HG03196 (cell line): ENCODE measurements around the gene SNAP25.

Experiments
- ATAC-seq: cut with Tn5 transposase; IDR thresholded peaks from one replicate; pipeline ENCODE4 v1.9.1; 2021; ENCODE audit not compliant: unreplicated experiment

Gene SNAP25

GRCh38 chr20:10328897-10329255, 110.2 kb downstream of the SNAP25 start:
- ATAC-seq: no peak

GRCh38 chr20:10329387-10330005, 110.9 kb downstream of the SNAP25 start:
- no peak for ATAC-seq

DNA sequence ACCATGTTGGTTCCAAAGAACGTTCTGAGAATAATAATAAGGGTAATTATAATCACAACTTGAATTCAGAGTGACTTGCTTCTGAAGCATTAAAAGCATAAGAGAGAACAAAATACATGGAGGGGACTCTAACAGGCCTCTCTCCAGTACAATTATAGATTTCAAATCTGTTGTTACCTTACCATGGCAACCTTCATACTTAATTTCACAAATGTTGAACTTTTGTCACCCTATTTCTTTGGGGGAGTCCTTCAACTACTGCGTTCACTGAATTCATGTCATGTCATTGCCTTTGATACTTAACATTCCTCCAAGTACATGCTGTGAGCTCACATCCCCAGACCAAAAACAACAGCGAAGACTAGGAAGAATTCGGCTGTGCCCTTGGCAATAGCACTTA, 111.4 kb downstream of the SNAP25 start:
- ATAC-seq: no peak

DNA sequence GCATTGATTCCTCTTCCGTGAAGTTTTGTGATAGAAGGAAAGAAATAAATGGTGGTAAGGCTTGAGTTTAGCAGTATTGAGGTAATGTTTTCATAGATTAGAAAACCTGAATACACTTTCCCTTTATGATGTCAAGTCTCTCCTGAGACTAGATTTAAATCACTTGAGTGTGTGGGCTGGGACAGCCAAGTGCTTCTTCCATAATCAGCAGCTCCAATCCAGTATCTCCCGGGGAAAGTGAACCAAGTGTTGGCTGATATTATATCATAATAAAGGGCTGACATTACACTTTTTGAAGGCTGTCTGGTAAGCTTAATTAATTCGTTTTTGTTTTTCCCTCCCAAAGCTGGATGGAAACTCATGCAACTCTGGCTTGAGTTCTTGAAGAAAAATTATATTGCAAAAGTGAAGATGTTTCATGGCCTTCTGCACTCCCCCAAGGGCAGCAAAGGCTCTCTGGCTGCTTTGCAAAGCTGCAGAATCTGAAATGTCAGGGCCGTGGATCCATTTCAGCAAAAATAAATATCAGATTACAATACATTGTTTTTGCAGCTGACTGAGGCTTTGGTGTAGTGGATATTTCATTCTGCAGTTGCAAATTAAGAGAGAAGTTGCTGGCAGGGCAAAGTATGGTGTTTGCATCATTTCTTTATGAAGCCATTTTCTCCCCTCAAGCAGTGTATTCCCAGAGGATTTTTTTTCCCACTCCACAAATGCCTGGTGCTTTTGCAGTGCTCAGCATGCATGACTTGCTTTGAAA, 114.2 kb downstream of the SNAP25 start:
- no peak for ATAC-seq

DNA sequence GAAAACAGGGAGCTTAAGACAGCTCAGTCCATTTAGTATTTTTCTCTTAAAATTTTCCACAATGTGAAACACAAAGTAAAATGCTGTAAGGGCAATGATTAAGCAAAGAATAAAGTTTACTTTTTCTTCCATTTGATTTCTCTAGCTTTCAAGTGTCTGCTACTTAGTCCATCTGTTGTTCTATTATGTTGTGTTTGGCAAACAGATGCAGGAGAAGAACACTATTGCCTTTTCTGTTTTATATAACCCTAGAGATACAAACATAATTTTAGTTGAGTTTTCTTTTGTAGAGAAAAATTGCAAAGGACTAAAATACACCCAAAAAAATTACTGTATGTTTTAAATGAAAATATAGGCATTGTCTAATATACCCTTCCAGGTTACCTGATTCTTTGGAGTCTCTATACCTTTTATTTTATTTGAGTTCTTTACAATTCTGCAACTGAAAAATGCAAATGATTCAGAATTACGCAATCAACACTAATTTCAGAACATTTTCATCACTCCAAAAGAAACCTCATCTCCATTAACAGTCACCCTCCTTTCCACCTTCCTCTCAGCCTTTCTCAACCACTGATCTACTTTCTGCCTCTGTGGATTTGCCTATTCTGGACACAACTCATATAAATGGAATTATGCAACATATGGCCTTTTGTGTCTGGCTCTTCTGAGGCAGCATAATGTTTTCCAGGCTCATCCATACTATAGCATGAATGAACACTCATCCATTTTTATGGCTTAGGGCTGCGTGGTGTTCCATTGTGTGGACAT, 118.5 kb downstream of the SNAP25 start:
- ATAC-seq: no peak

DNA sequence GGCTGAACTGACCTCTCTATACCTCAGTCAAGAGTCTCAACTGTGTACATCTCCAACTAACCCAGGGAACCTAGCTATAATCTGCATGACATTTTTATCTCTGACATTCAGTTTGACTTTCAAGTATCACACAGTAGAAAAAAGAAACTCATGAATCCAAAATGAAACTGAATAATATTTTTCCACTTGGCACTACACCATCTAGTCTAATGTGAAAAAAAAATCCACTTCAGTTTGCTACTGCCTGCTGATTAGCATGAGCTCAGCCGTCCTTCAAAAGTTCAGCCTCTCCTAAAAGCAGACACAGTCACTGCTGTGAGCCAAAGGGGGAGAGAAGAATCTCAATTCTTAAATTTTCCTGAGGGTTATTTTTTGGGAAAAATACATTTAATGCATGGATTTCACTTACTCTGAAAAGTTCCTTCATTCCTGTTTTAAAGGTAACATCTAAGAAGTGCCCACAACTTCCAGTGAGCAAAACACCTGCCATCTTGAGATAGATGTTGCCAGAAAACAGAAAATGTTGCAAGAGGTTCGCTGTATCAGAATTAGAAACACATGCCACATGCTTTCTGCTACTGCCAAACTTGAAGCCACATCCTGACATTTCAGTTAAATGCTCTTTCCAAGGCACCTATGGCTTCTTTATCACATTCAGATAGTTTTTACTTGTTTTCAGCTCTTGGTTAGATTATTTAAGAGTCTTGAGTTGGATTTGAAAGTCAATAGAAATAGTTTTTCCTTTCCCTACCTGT, 120.0 kb downstream of the SNAP25 start:
- ATAC-seq: no peak

DNA sequence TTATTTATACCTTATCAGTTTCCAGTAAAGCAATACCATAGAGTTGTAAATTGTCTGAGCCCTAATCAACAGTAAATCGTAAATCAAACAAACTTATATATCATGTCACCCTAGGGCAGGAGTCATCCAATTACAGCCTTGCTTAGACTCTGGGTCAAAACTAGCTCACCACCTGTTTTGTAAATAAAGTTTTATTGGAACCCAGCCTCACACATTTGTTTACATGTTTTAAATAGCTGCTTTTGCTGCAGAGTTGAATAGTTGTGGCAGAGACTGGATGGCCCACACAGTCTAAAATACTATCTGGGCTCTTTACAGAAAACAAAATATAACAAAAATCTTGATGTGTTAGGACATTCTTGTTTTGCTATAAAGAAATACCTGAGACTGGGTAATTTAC, 121.0 kb downstream of the SNAP25 start:
- no peak for ATAC-seq

DNA sequence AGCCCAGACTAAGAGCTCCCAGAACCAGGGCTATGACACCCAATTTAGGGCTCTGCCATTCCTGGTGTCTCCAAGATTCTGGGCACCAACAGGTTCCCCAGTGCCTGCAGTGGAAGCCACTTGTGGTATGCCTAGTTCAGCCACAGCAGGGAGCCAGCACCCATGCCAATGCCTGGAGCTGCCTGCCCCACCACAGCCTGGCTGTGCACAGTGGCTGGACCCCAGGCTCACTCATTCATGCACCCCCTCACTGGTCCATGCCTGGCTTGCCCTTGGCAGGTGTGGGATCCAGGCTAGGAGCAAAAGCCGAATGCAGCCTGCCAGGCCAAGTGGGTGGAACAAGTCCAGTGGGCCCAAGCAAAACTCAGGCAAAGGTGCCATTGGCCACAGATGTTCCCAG, 123.5 kb downstream of the SNAP25 start:
- ATAC-seq: no peak

GRCh38 chr20:10344953-10345352, 126.3 kb downstream of the SNAP25 start:
- ATAC-seq: no peak

GRCh38 chr20:10347086-10347880, 128.7 kb downstream of the SNAP25 start:
- no peak for ATAC-seq

DNA sequence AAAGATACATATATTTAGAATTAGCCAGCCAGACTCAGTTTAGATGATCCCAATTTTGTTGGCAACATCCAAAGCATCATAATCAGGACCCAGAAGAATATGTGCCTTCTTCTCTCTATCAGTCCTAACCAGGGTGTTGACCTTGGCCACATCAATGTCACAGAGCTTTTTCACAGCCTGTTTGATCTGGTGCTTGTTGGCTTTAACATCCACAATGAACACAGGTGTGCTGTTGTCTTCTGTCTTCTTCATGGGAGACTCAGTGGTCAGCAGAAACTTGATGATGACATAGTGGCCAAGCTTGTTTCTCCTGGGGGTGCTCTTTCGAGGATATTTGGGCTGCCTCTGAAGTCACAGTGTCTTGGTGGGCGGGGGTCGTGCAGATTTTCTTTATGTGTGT, 130.5 kb downstream of the SNAP25 start:
- ATAC-seq: no peak

DNA sequence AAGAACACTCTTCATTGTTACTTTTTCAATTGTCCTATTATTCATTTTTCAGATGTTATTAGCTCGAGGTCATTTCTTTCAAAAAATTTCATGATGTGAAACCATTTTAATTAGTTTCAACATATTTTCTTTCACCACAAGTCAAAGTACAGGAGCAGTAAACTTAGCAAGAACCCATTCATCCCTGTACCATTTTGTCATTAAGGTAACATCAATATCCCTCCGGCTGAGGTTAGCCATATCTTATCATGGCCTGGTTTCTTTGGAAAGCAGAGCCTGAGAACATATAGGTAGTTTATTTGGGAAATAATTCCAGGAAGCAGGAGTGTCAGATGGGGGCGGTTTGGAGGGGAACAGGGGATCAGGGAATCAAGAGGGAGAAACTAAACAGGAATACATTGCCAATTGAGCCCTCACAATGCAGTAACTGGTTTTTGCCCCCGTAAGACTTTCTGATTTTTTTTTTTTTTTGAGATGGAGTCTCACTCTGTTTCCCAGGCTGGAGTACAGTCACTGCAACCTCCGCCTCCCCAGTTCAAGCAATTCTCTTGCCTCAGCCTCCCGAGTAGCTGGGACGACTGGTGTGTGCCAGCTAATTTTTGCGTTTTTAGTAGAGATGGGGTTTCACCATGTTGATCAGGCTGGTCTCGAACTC, 131.7 kb downstream of the SNAP25 start:
- ATAC-seq: no peak

DNA sequence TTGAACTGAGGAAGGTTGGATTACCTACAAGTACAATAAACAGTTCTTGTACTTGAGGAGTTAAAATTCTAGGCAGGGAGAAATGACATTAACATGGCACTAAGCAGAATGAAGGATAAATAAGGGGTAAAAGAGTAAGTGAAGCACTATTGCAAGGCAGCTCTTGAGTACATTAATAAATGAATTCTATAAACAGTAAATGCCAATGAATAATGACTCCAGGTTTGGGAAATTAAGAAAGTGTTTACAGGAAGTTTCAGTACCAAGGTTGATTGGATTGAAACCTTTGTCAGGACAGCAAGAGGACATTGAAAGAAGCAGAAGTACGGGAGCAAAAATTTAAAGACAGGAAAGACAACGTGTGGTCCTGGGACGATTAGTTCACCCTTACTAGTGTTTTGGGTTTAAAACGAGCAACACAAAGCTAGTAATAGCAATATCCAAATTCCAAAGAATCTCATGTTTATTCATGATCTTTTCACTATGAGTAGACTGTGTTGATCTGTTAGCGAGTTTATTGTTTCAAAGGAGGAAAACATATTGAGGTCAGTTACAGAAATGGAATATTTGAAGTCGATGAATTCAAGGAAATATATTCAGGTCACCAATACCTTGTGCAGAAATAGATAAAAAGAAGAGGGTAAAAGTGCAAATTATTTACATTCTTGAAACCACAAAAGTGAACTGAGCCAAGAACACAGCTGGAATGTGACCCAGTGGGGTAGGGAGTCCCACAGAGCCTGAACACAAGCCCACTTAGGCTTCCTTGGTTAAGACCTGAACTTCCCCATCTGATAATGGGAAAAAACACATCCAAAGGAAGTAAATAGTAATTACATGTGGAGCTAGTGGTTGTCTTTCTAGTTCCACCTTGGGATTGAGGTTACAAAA, 134.5 kb downstream of the SNAP25 start:
- ATAC-seq: no peak

- ATAC-seq: no peak
These were observed 138.0 kb downstream of the SNAP25 start for GRCh38 chr20:10356628-10357027.
